Measurements from ENCODE around the gene SAMD14. TPM values are rescaled to one million over a fixed set of nuclear protein-coding genes. Genes with fewer than 3 reads are reported as not detected.

SAMD14 gene
- polyA plus RNA-seq (2013, experiment 1 of 2), result 17.9 TPM
- 17.2 TPM for polyA plus RNA-seq (2013, experiment 2 of 2)

DNA sequence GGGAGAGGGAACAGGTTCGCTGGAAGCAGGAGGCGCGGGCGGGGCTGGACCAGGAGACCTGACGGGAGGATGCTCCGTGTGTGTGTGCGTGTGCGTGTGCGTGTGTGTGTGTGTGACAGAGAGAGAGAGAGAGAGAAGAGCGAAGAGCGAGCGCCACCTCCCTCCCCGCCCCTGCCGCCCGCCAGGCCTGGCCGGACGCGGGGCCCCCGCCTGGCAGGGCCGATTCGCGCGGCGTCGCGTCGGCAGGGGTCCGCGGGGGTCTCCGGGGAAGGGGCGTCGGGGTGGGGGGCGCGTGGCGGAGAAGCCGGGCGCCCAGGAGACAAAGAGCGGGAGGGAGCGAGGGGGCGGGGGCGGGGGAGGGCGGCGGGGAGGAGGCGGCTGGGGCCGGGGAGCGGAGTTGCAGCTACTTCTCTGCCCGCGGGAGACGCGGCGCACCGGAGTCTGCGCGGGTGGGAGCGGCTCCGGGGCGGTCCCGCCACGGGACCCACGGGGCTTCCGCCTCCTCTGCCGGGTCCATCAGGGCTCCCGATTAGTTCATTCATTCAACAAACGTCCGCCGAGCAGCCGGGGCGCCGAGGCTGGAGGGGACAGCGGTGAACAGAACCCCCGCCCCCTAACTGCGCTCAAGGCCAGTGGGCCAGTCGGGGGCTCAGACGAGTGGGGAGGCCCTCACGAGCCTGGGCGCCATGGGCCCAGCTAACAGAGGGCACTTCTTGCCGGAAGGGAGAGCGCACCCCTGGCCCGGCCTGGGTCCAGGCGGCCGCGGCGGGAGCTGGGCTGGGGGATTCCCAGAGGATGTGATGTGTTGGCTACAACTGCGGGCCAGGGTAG is at the start of gene SAMD14:
Gene SAMD14, minus strand, starts transcription at position 433 of the 831 bp plus-strand sequence. CDS start 5,201 bp downstream, outside the sequence.
- Histone ChIP-seq H3K36me3 (ENCODE audit: control insufficient read depth in 1 of 2, insufficient read depth in 2 of 2, low read depth in 1 of 2, low read length in 2 of 2) (peaks cover 8 to 34% of the 10 kb centered on the region in 2 experiments), H3K4me1 (ENCODE audit: control insufficient read depth, insufficient read depth, low read depth, low read length) (peaks cover 46% of the 10 kb centered on the region), H2BK12ac (ENCODE audit: low read length in 2 of 2) (peak within 1 kb of the TSS; percentile 35 to 54), H3K4me3 (ENCODE audit: insufficient read depth in 1 of 2, low read depth in 1 of 2, low read length in 2 of 2) (peak within 1 kb of the TSS; percentile 75 to 79), H3K18ac (ENCODE audit: low read depth in 1 of 2, low read length in 2 of 2) (peak within 1 kb of the TSS; percentile 81 to 88), H2AFZ (ENCODE audit: low read depth, low read length) (peak within 1 kb of the TSS; percentile 2), H3K9ac (ENCODE audit: low read length) (peak within 1 kb of the TSS; percentile 75), H3K79me1 (replicated peaks; ENCODE audit: low read length, poor library complexity, severe bottlenecking) (peaks cover 17% of the 10 kb centered on the region), H3K23ac (ENCODE audit: low read length in 2 of 2) (peak within 1 kb of the TSS in 1 of 2 experiments; percentile 90), H2AK5ac (ENCODE audit: low read length, severe bottlenecking) (peak within 1 kb of the TSS; percentile 57), H2BK5ac (ENCODE audit: low read depth, low read length, poor library complexity, severe bottlenecking) (no peak within 1 kb of the TSS), H3K4me2 (ENCODE audit: low read length, poor library complexity, severe bottlenecking) (peak within 1 kb of the TSS; percentile 95), H3K9me3 (ENCODE audit: control insufficient read depth, low read length) (no peaks in the 10 kb centered on the region), H4K91ac (ENCODE audit: low read length) (peak within 1 kb of the TSS; percentile 95), H2BK15ac (ENCODE audit: low read depth, poor library complexity, severe bottlenecking) (peak within 1 kb of the TSS; percentile 91), H3K27ac (ENCODE audit: low read length, poor library complexity, severe bottlenecking) (peak within 1 kb of the TSS; percentile 90), H2BK120ac (ENCODE audit: low read depth, low read length) (peak within 1 kb of the TSS; percentile 84), H3K4ac (ENCODE audit: low read depth in 1 of 2, low read length in 2 of 2) (peak within 1 kb of the TSS; percentile 79 to 83), H4K8ac (ENCODE audit: low read length) (peak within 1 kb of the TSS; percentile 94), H3K14ac (ENCODE audit: low read length in 2 of 2) (peak within 1 kb of the TSS; percentile 89 to 98), H3K27me3 (ENCODE audit: control insufficient read depth in 1 of 2, insufficient read depth in 1 of 2, low read length in 2 of 2) (no peaks in the 10 kb centered on the region)
- 1% methylated on average over 43 of the region's 84 CpGs for WGBS
- peak; percentile 85 for DNase-seq

DNA sequence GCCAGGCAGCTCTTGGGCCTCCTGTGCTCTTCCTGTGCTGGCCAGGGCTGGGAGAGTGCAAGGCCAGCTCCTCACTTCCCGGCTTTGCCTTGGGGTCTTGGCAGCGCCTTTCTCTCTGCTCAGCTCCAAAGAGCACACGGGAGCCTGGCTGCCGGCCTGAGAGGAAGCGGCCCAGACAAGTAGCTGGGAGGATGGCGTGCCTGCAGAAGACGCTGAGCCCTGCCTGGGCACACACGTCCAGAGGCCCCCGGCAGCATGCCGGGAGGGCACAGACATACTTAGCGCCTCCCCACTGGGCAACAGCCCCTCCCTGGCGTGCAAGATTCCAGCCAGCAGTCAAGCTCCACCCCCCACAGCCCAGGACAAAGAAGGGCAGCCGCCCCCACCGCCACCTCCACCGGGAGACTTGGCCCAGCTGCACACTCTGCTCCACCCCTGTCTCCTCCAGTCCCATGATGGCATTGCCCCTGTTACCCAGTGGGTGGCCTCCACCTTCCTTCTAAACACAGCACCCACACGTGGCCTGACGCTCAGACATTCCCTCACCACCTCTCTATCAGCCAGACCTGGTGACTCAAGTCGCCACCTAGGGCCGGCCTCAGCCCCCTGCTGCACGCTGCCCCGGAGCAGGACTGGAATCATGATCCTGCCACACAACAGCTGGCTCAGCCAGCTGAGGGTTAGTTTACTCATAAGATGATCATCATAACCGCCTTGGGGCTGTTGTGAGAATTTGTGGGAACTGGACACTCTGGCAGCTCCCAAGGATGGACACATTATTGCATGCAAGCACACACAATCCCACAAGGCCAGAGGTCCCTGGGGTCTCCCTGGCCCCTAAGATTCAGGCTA is 48.2 kb upstream of the SAMD14 start:
- WGBS, result 3% methylated on average over 22 of the region's 22 CpGs
- H3K4me2 ChIP-seq (ENCODE audit: low read length, poor library complexity, severe bottlenecking), result no peak overlapping the region

GRCh38 chr17:50177476-50177875 is 47.5 kb upstream of the SAMD14 start:
- Histone ChIP-seq H3K23ac (ENCODE audit: low read length in 2 of 2) (no peak overlapping the region), H2BK5ac (ENCODE audit: low read depth, low read length, poor library complexity, severe bottlenecking) (peak overlapping the region; percentile 46), H3K9ac (ENCODE audit: low read length) (peak overlapping the region; percentile 68), H4K8ac (ENCODE audit: low read length) (peak overlapping the region; percentile 30), H3K27me3 (ENCODE audit: control insufficient read depth in 1 of 2, insufficient read depth in 1 of 2, low read length in 2 of 2) (no peaks in the 10 kb centered on the region), H3K36me3 (ENCODE audit: control insufficient read depth in 1 of 2, insufficient read depth in 2 of 2, low read depth in 1 of 2, low read length in 2 of 2) (peaks cover 0 to 22% of the 10 kb centered on the region in 2 experiments), H2BK120ac (ENCODE audit: low read depth, low read length) (peak overlapping the region; percentile 3), H4K91ac (ENCODE audit: low read length) (peak overlapping the region; percentile 65), H3K14ac (ENCODE audit: low read length in 2 of 2) (peak overlapping the region in 1 of 2 experiments; percentile 90), H3K4me2 (ENCODE audit: low read length, poor library complexity, severe bottlenecking) (no peak overlapping the region), H3K27ac (ENCODE audit: low read length, poor library complexity, severe bottlenecking) (peak overlapping the region; percentile 95), H3K4ac (ENCODE audit: low read depth in 1 of 2, low read length in 2 of 2) (peak overlapping the region; percentile 7 to 64), H2BK12ac (ENCODE audit: low read length in 2 of 2) (peak overlapping the region; percentile 63 to 94), H2BK15ac (ENCODE audit: low read depth, poor library complexity, severe bottlenecking) (peak overlapping the region; percentile 31), H2AK5ac (ENCODE audit: low read length, severe bottlenecking) (peak overlapping the region; percentile 59), H3K79me1 (replicated peaks; ENCODE audit: low read length, poor library complexity, severe bottlenecking) (peaks cover 1% of the 10 kb centered on the region), H3K4me3 (ENCODE audit: insufficient read depth in 1 of 2, low read depth in 1 of 2, low read length in 2 of 2) (no peak overlapping the region), H2AFZ (ENCODE audit: low read depth, low read length) (no peak overlapping the region), H3K18ac (ENCODE audit: low read depth in 1 of 2, low read length in 2 of 2) (peak overlapping the region; percentile 85 to 91), H3K4me1 (ENCODE audit: control insufficient read depth, insufficient read depth, low read depth, low read length) (peaks cover 60% of the 10 kb centered on the region), H3K9me3 (ENCODE audit: control insufficient read depth, low read length) (no peaks in the 10 kb centered on the region)
- 91% methylated on average over 10 of the region's 10 CpGs for WGBS
- DNase-seq, result no peak

More for the DNA sequence above, 48.2 kb upstream of the SAMD14 start:
- Histone ChIP-seq H2BK120ac (ENCODE audit: low read depth, low read length) (peak overlapping the region; percentile 54), H3K27me3 (ENCODE audit: control insufficient read depth in 1 of 2, insufficient read depth in 1 of 2, low read length in 2 of 2) (no peaks in the 10 kb centered on the region), H3K9me3 (ENCODE audit: control insufficient read depth, low read length) (no peaks in the 10 kb centered on the region), H3K4me3 (ENCODE audit: insufficient read depth in 1 of 2, low read depth in 1 of 2, low read length in 2 of 2) (peak overlapping the region in 1 of 2 experiments; percentile 55), H3K23ac (ENCODE audit: low read length in 2 of 2) (no peak overlapping the region), H3K4me1 (ENCODE audit: control insufficient read depth, insufficient read depth, low read depth, low read length) (peaks cover 58% of the 10 kb centered on the region), H3K36me3 (ENCODE audit: control insufficient read depth in 1 of 2, insufficient read depth in 2 of 2, low read depth in 1 of 2, low read length in 2 of 2) (peaks cover 0 to 26% of the 10 kb centered on the region in 2 experiments), H3K9ac (ENCODE audit: low read length) (peak overlapping the region; percentile 68), H2BK15ac (ENCODE audit: low read depth, poor library complexity, severe bottlenecking) (peak overlapping the region; percentile 31), H3K27ac (ENCODE audit: low read length, poor library complexity, severe bottlenecking) (peak overlapping the region; percentile 95), H2AFZ (ENCODE audit: low read depth, low read length) (peak overlapping the region; percentile 21), H3K4ac (ENCODE audit: low read depth in 1 of 2, low read length in 2 of 2) (peak overlapping the region; percentile 0 to 64), H4K8ac (ENCODE audit: low read length) (peak overlapping the region; percentile 66), H2BK12ac (ENCODE audit: low read length in 2 of 2) (peak overlapping the region; percentile 79 to 94), H3K14ac (ENCODE audit: low read length in 2 of 2) (peak overlapping the region in 1 of 2 experiments; percentile 90), H2AK5ac (ENCODE audit: low read length, severe bottlenecking) (peak overlapping the region; percentile 60), H3K18ac (ENCODE audit: low read depth in 1 of 2, low read length in 2 of 2) (peak overlapping the region; percentile 85 to 91), H4K91ac (ENCODE audit: low read length) (peak overlapping the region; percentile 73), H2BK5ac (ENCODE audit: low read depth, low read length, poor library complexity, severe bottlenecking) (peak overlapping the region; percentile 46), H3K79me1 (replicated peaks; ENCODE audit: low read length, poor library complexity, severe bottlenecking) (peaks cover 1% of the 10 kb centered on the region)
- peak; percentile 99 for DNase-seq

Measured in mesenchymal stem cell (in vitro differentiated cells and primary cell).